ENCODE measurements around the gene AUH.
"Not testable (repeated sequence)": the region's sequence is repeated elsewhere in the genome, so short reads cannot be mapped to it uniquely, and the experiment has no call there.

Gene AUH

GRCh38 chr9:91361291-91362050 is at the start of gene AUH:
TSS of gene AUH (minus strand) at chr9:91361918. CDS start at chr9:91361889, 29 bp downstream.
- DNase-seq, result peak in 55 of 56 donors; percentile 18 to 89 (median 69)

- DNase-seq, result no peak
Observed at GRCh38 chr9:91411096-91411771, 49.5 kb upstream of the AUH start.

GRCh38 chr9:91410161-91410560 is 48.4 kb upstream of the AUH start:
- no peak for DNase-seq

GRCh38 chr9:91408475-91408874 is 46.8 kb upstream of the AUH start:
- no peak for DNase-seq

- no peak for DNase-seq
Observed at GRCh38 chr9:91407580-91408318, 46.0 kb upstream of the AUH start.

- DNase-seq, result no peak
Observed at GRCh38 chr9:91405343-91406077, 43.8 kb upstream of the AUH start.

GRCh38 chr9:91403665-91404543 is 42.2 kb upstream of the AUH start:
- no peak for DNase-seq

GRCh38 chr9:91398926-91399325 is 37.2 kb upstream of the AUH start:
- DNase-seq, result no peak

GRCh38 chr9:91395553-91396471 is 34.1 kb upstream of the AUH start:
- DNase-seq, result no peak

GRCh38 chr9:91395106-91395552 is 33.4 kb upstream of the AUH start:
- DNase-seq, result no peak

GRCh38 chr9:91393826-91394225 is 32.1 kb upstream of the AUH start:
- no peak for DNase-seq

GRCh38 chr9:91392435-91392834 is 30.7 kb upstream of the AUH start:
- DNase-seq, result no peak

- no peak for DNase-seq
Observed at GRCh38 chr9:91391818-91392217, 30.1 kb upstream of the AUH start.

- no peak for DNase-seq
Observed at GRCh38 chr9:91391412-91391811, 29.7 kb upstream of the AUH start.

- not testable (repeated sequence) for DNase-seq
Observed at GRCh38 chr9:91389686-91390085, 28.0 kb upstream of the AUH start.

- no peak for DNase-seq
Observed at GRCh38 chr9:91386765-91387164, 25.0 kb upstream of the AUH start.

- DNase-seq, result no peak
Observed at GRCh38 chr9:91384954-91385353, 23.2 kb upstream of the AUH start.

- no peak for DNase-seq
Observed at GRCh38 chr9:91383577-91383976, 21.9 kb upstream of the AUH start.

- DNase-seq, result no peak
Observed at GRCh38 chr9:91382298-91382697, 20.6 kb upstream of the AUH start.

All from amygdala (tissue), 56 donors.